GM12878 (cell line): ENCODE data around the gene CACNA2D4. TPM values are rescaled to one million over a fixed set of nuclear protein-coding genes. Genes with fewer than 3 reads are reported as not detected.

ENCODE experiments used
- ATAC-seq: fragments of 200-7000 bp; cut with Tn5 transposase; 3 replicates; pipeline ENCODE4 v1.9.1; 2020; ENCODE audit warnings: mild to moderate bottlenecking, moderate library complexity
- BruUV-seq: library from RNA; stranded (reverse); fragments of 400-500 nt; replicated peaks from 2 replicates; lab custom pipeline; 2021; lab: Mats Ljungman, UMichigan
- CTCF ChIA-PET: fragments of 300-600 bp; sonication (Branson Sonifier 250); formaldehyde crosslinking; extraction: SDS; loops from one replicate; lab custom pipeline; 2021; ENCODE audit warnings: inconsistent platforms; lab: Yijun Ruan, JAX
- POLR2A ChIA-PET: fragments of 350-600 bp; formaldehyde crosslinking; extraction: SDS; loops from one replicate; lab custom pipeline; 2021; ENCODE audit warnings: inconsistent platforms; lab: Charles Lee
- RAD21 ChIA-PET: fragments of 300-600 bp; sonication (Branson Sonifier 250); formaldehyde crosslinking; loops from one replicate; lab custom pipeline; 2023; ENCODE audit warnings: antibody characterized with exemption; ENCODE audit not compliant: unreplicated experiment; lab: Charles Lee
- SMC1A ChIA-PET: fragments of 300-600 bp; sonication (Branson Sonifier 250); formaldehyde crosslinking; loops from one replicate; lab custom pipeline; 2023; ENCODE audit not compliant: unreplicated experiment, uncharacterized antibody; lab: Charles Lee
- DNase-seq: peaks from one replicate; pipeline ENCODE4 v3.0.0-alpha.2; 2011; ENCODE audit warnings: low read depth, low spot score
- FAIRE-seq: peaks from 3 replicates; lab custom pipeline; 2011; peaks lifted over from hg19 to GRCh38; lab: Jason Lieb, UNC
- H2AFZ ChIP-seq: 2 replicates; pipeline ENCODE4 v1.6.0; 2011; ENCODE audit warnings: low read depth, low read length, control low read depth; ENCODE audit not compliant: control insufficient read depth
- H3K27ac ChIP-seq: 2 replicates; pipeline ENCODE4 v1.5.1; 2011; ENCODE audit warnings: control low read depth; ENCODE audit not compliant: control insufficient read depth, insufficient read depth
- H3K27me3 ChIP-seq, 2 experiments: replicated peaks in 1 of 2; 2 replicates each; pipeline versions ENCODE4 v1.6.0 to v1.6.1; 2011; ENCODE audit warnings: low read length in 1 of 2; ENCODE audit not compliant: control insufficient read depth in 2 of 2, insufficient read depth in 2 of 2
- H3K36me3 ChIP-seq, 2 experiments: 2 replicates each; pipeline ENCODE4 v1.5.1; 2011; ENCODE audit warnings: low read length in 1 of 2; ENCODE audit not compliant: control insufficient read depth in 2 of 2, insufficient read depth in 2 of 2
- H3K4me1 ChIP-seq: 2 replicates; pipeline ENCODE4 v1.6.1; 2011; ENCODE audit warnings: mild to moderate bottlenecking, low read length, moderate library complexity, mixed read lengths; ENCODE audit not compliant: control insufficient read depth, insufficient read depth
- H3K4me2 ChIP-seq: 2 replicates; pipeline ENCODE4 v1.6.0; 2011; ENCODE audit warnings: control low read depth; ENCODE audit not compliant: control insufficient read depth, insufficient read depth
- H3K4me3 ChIP-seq: fragments of 200-600 bp; sonication (generic); 2 replicates; pipeline ENCODE4 v1.5.1; 2016
- H3K79me2 ChIP-seq: 2 replicates; pipeline ENCODE4 v1.6.0; 2011; ENCODE audit warnings: low read length; ENCODE audit not compliant: control insufficient read depth, insufficient read depth
- H3K9ac ChIP-seq: 2 replicates; pipeline ENCODE4 v1.8.0; 2011; ENCODE audit warnings: low read length, control low read depth, mixed read lengths; ENCODE audit not compliant: control insufficient read depth, insufficient read depth
- H3K9me3 ChIP-seq: replicated peaks from 3 replicates; pipeline ENCODE4 v1.5.1; 2011; ENCODE audit warnings: mild to moderate bottlenecking, low read length; ENCODE audit not compliant: control insufficient read depth, insufficient read depth
- H4K20me1 ChIP-seq: 2 replicates; pipeline ENCODE4 v1.6.0; 2011; ENCODE audit not compliant: control insufficient read depth, insufficient read depth
- BMI1 ChIP-seq: fragments of 450-650 bp; IDR thresholded peaks from 2 replicates; pipeline ENCODE4 v1.6.1; 2016; ENCODE audit warnings: mild to moderate bottlenecking, moderate library complexity, borderline replicate concordance
- CEBPZ ChIP-seq: fragments of 150-350 bp; IDR thresholded peaks from 2 replicates; pipeline ENCODE4 v1.6.1; 2016; ENCODE audit warnings: low read depth, low read length
- E2F4 ChIP-seq: IDR thresholded peaks from 2 replicates; pipeline ENCODE4 v1.6.1; 2012; ENCODE audit warnings: low read depth, low read length, improper control_type of control experiment
- EED ChIP-seq: sonication (generic); IDR thresholded peaks from 2 replicates; pipeline ENCODE4 v1.6.1; 2016; ENCODE audit warnings: antibody characterized with exemption, low read depth
- FOS ChIP-seq: IDR thresholded peaks from 3 replicates; pipeline ENCODE4 v1.6.1; 2011; ENCODE audit warnings: borderline replicate concordance; ENCODE audit not compliant: insufficient read length; ENCODE audit errors: extremely low read depth
- NBN ChIP-seq: fragments of 450-650 bp; IDR thresholded peaks from 2 replicates; pipeline ENCODE4 v1.6.1; 2016
- PAX5 ChIP-seq: IDR thresholded peaks from 2 replicates; pipeline ENCODE4 v1.6.1; 2011; ENCODE audit warnings: low read depth, low read length, borderline replicate concordance
- POLR2AphosphoS5 ChIP-seq: IDR thresholded peaks from 2 replicates; pipeline ENCODE4 v1.6.1; 2011; ENCODE audit warnings: mild to moderate bottlenecking, low read length, inconsistent platforms
- WGBS: methylation state at CpG from one replicate; pipeline ENCODE4 v1.1.6; 2016; ENCODE audit warnings: low lambda C conversion rate; ENCODE audit not compliant: insufficient replicate concordance, insufficient coverage; ENCODE audit errors: missing lambda C conversion rate; 5-methylcytosine and 5-hydroxymethylcytosine counted together
- in situ Hi-C: fragments of 300-500 bp; cut with MboI; formaldehyde crosslinking; loops from 9 replicates; pipeline ENCODE4 v1.14.3; 2018; ENCODE audit warnings: mixed read lengths
- intact Hi-C: fragments of 100-400 bp; cut with micrococcal nuclease; formaldehyde crosslinking; loops from one replicate; pipeline ENCODE4 v1.14.2; 2022; ENCODE audit not compliant: unreplicated experiment
- polyA plus RNA-seq, 11 experiments: library from polyadenylated mRNA; depleted of rRNA in 4 of 11; unstranded in 6 of 11; stranded (reverse) in 5 of 11; fragments of >200 nt; fragmentation: Nextera tagmentation in 4 of 11; fragmentation: Illumina TruSeq in 1 of 11; extraction: Ambion mirVana in 4 of 11; extraction: Trizol in 1 of 11; gene quantifications; 1 replicate in 1 of 11; 2 replicates in 10 of 11; pipeline versions ENCODE4 v1.2.1 to v1.2.3, GENCODE V29; 2011 to 2016; ENCODE audit warnings: inconsistent platforms in 2 of 11, missing spikeins in 2 of 11, low read depth in 1 of 11
- total RNA-seq, 4 experiments: library from RNA; depleted of rRNA in 3 of 4; stranded (reverse); fragments of >200 nt in 3 of 4; fragmentation: Illumina TruSeq in 1 of 4; extraction: Trizol in 1 of 4; gene quantifications; 2 replicates each; pipeline versions ENCODE4 v1.2.1 to v1.2.3, GENCODE V29; 2013 to 2021

The CACNA2D4 gene
- total and polyA plus RNA-seq, 10 of the 15 experiments (the other 5 are each of a cell fraction or from before 2014, with no cell fraction given) = 0.03 to 1.0 (median 0.65) TPM

DNA sequence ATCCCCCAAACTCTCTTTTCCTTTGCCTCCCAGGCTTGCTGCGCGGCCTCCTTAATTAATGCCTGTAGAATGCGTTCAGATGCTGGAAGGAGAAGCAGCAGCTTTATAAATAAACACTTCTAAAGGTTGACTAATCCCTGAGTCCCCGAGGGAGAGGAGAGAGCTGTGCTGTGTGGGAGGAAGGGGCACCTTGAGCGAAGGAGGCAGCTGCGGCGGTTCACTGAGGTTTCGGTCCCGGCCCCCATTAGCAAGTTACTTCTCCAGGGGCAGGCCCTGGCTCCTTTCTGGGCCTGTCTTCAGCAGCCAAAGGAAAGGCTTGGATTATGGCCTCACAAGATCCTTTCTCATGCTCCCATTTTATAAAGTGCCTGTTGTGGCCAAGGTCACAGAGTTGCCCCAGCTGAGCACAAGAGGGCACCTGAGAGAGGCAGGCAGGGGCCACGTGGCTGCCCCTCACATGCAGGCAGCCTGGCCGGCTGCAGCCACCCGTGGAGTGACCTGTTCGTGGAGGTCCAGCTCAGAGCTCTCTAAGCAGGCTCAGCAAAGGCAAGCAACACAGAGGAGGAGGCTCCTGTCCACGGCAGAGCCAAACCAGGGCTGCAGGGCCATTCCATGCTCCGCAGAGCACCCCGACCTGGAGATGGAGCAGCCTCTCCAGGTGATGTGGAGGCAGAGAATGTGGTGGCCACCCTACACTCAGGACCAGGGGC, 15.0 kb upstream of the CACNA2D4 start (continued):
- TF ChIP-seq CEBPZ (no peak), NBN (no peak)
- TF ChIP-seq, all 136 proteins: peak for 23

- H3K4me1 ChIP-seq = peaks cover 18% of the 10 kb centered on the region
- ATAC-seq (peak; percentile 17; the same call in 2 of the 3 replicates), FAIRE-seq (no peak), DNase-seq (no peak)
- intact Hi-C loops = loop anchor here (2.0 kb wide), 1 partner anchor 136 kb away; no protein-coding TSS in a partner anchor
- H3K9ac ChIP-seq = no peak overlapping the region
- no peak overlapping the region for H3K27ac ChIP-seq
- peak overlapping the region; percentile 49 for H3K4me2 ChIP-seq
- H3K27me3 ChIP-seq = no peaks in the 10 kb centered on the region; a peak in 1 of 4 replicates
- H3K79me2 ChIP-seq = no peaks in the 10 kb centered on the region
- H3K9me3 ChIP-seq = no peaks in the 10 kb centered on the region
- RAD21 ChIA-PET = no interaction called here
- no peak overlapping the region for H2AFZ ChIP-seq
- POLR2A ChIA-PET = interaction anchor here (2.0 kb wide), 1 partner anchor 8 kb away, joined by 8 read pairs; no protein-coding TSS in a partner anchor
- H3K4me3 ChIP-seq = no peak overlapping the region
- 29% methylated on average over 16 of the region's 16 CpGs for WGBS
- CTCF ChIA-PET = interaction anchor here (0.6 to 0.9 kb wide), 2 partner anchors 62 to 102 kb away, joined by 3 read pairs; no protein-coding TSS in a partner anchor
- SMC1A ChIA-PET = no interaction called here
- no TSS peak for BruUV-seq
- no peaks in the 10 kb centered on the region for H4K20me1 ChIP-seq
- no peaks in the 10 kb centered on the region for H3K36me3 ChIP-seq
- in situ Hi-C loops = no loop called here
- no peak for TF ChIP-seq CEBPZ
- no peak for TF ChIP-seq E2F4
- 0 out of 2 replicates have a peak, but pooled peaks have one; percentile 19 for TF ChIP-seq PAX5
- TF ChIP-seq EED = 0 out of 2 replicates have a peak, but pooled peaks have one; percentile 13
- no peak for TF ChIP-seq BMI1
- TF ChIP-seq FOS = no peak
- TF ChIP-seq POLR2AphosphoS5 = no peak
These were observed 13.9 kb upstream of the CACNA2D4 start for GRCh38 chr12:1932264-1932777.
